GM18508 (cell line): ENCODE data around the gene NOP14.
"Not testable (repeated sequence)": the region's sequence is repeated elsewhere in the genome, so short reads cannot be mapped to it uniquely, and the experiment has no call there.

ENCODE experiments used
- ATAC-seq: cut with Tn5 transposase; IDR thresholded peaks from one replicate; pipeline ENCODE4 v1.9.1; 2021; ENCODE audit warnings: moderate number of reproducible peaks; ENCODE audit not compliant: insufficient read depth, unreplicated experiment

The NOP14 gene

GRCh38 chr4:2943364-2944090, 19.7 kb downstream of the NOP14 start:
- no peak for ATAC-seq

- ATAC-seq, result no peak
These were observed 20.5 kb downstream of the NOP14 start for GRCh38 chr4:2942532-2943363.

- no peak for ATAC-seq
These were observed 21.1 kb downstream of the NOP14 start for GRCh38 chr4:2942037-2942531.

- ATAC-seq, result no peak
These were observed 21.8 kb downstream of the NOP14 start for GRCh38 chr4:2941138-2942036.

- no peak for ATAC-seq
These were observed 22.7 kb downstream of the NOP14 start for GRCh38 chr4:2940267-2941137.

GRCh38 chr4:2939383-2940243, 23.6 kb downstream of the NOP14 start:
- ATAC-seq, result no peak

GRCh38 chr4:2938906-2939305, 24.3 kb downstream of the NOP14 start:
- ATAC-seq, result no peak

GRCh38 chr4:2938411-2938810, 24.8 kb downstream of the NOP14 start:
- not testable (repeated sequence) for ATAC-seq

- ATAC-seq, result no peak
These were observed 25.2 kb downstream of the NOP14 start for GRCh38 chr4:2937986-2938385.

- ATAC-seq, result no peak
These were observed 25.9 kb downstream of the NOP14 start for GRCh38 chr4:2937146-2937857.

GRCh38 chr4:2936773-2937145, 26.4 kb downstream of the NOP14 start:
- no peak for ATAC-seq

- no peak for ATAC-seq
These were observed 27.2 kb downstream of the NOP14 start for GRCh38 chr4:2935762-2936743.

GRCh38 chr4:2934813-2935761, 28.1 kb downstream of the NOP14 start:
- no peak for ATAC-seq

GRCh38 chr4:2934077-2934812, 29.0 kb downstream of the NOP14 start:
- ATAC-seq, result no peak

GRCh38 chr4:2933566-2934076, 29.6 kb downstream of the NOP14 start:
- no peak for ATAC-seq
